MM.1S (cell line): ENCODE results near the gene IL11.
A peak's percentile ranks its signal among the peaks of the same experiment; 100 is the strongest.

Source experiments
- DNase-seq: peaks from one replicate; pipeline ENCODE4 v3.0.0-alpha.2; 2015
- H2AFZ ChIP-seq: fragments of 300-600 bp; sonication (generic); 2 replicates; pipeline ENCODE4 v1.6.0; 2016; ENCODE audit warnings: antibody characterized with exemption, low read length
- H3F3A ChIP-seq: fragments of 300-600 bp; sonication (generic); 2 replicates; pipeline ENCODE4 v1.6.1; 2016; ENCODE audit warnings: mild to moderate bottlenecking, antibody characterized with exemption, low read length, moderate library complexity, mixed read lengths; ENCODE audit not compliant: insufficient read depth
- H3K27ac ChIP-seq: fragments of 300-600 bp; sonication (generic); 2 replicates; pipeline ENCODE4 v1.5.1; 2016; ENCODE audit warnings: mild to moderate bottlenecking, low read length
- H3K27me3 ChIP-seq: fragments of 300-600 bp; sonication (generic); replicated peaks from 2 replicates; pipeline ENCODE4 v1.6.0; 2016; ENCODE audit warnings: low read length; ENCODE audit not compliant: insufficient read depth
- H3K36me3 ChIP-seq: fragments of 300-600 bp; sonication (generic); replicated peaks from 2 replicates; pipeline ENCODE4 v1.6.1; 2016; ENCODE audit warnings: mild to moderate bottlenecking, low read length, mixed read lengths; ENCODE audit not compliant: insufficient read depth
- H3K4me1 ChIP-seq: fragments of 300-600 bp; sonication (generic); 2 replicates; pipeline ENCODE4 v1.6.1; 2016; ENCODE audit warnings: low read length, mixed read lengths
- H3K4me2 ChIP-seq: fragments of 300-600 bp; sonication (generic); 2 replicates; pipeline ENCODE4 v1.6.0; 2016; ENCODE audit warnings: low read depth, low read length
- H3K4me3 ChIP-seq: fragments of 300-600 bp; sonication (generic); 2 replicates; pipeline ENCODE4 v1.5.1; 2016; ENCODE audit warnings: low read length, mixed read lengths
- H3K79me2 ChIP-seq: fragments of 300-600 bp; sonication (generic); 2 replicates; pipeline ENCODE4 v1.6.1; 2016; ENCODE audit warnings: mixed run types, low read length, mixed read lengths
- H3K9ac ChIP-seq: fragments of 300-600 bp; sonication (generic); 2 replicates; pipeline ENCODE4 v1.6.1; 2016; ENCODE audit warnings: low read length, mixed read lengths
- H3K9me2 ChIP-seq: fragments of 300-600 bp; sonication (generic); replicated peaks from 2 replicates; pipeline ENCODE4 v1.6.1; 2016; ENCODE audit warnings: mild to moderate bottlenecking, low read length, mixed read lengths; ENCODE audit not compliant: insufficient read depth
- H3K9me3 ChIP-seq: fragments of 300-600 bp; sonication (generic); replicated peaks from 2 replicates; pipeline ENCODE4 v1.6.1; 2016; ENCODE audit warnings: mild to moderate bottlenecking, low read length, mixed read lengths; ENCODE audit not compliant: insufficient read depth
- H4K20me1 ChIP-seq: fragments of 300-600 bp; sonication (generic); 2 replicates; pipeline ENCODE4 v1.6.1; 2016; ENCODE audit warnings: mild to moderate bottlenecking, low read length, moderate library complexity, mixed read lengths; ENCODE audit not compliant: insufficient read depth
- CTCF ChIP-seq: fragments of 300-600 bp; sonication (generic); IDR thresholded peaks from 2 replicates; pipeline ENCODE4 v1.5.1; 2016; ENCODE audit warnings: antibody characterized with exemption, low read length, mixed read lengths
- EZH2 ChIP-seq: fragments of 300-600 bp; sonication (generic); optimal IDR thresholded peaks from 2 replicates; pipeline ENCODE3; 2017; ENCODE audit warnings: low read depth, mild to moderate bottlenecking, antibody characterized with exemption, low read length, mixed read lengths
- EZH2phosphoT487 ChIP-seq: fragments of 300-600 bp; sonication (generic); IDR thresholded peaks from 2 replicates; pipeline ENCODE4 v1.6.1; 2018; ENCODE audit warnings: antibody characterized with exemption, low read length

IL11 gene

GRCh38 chr19:55385724-55386492 is 15.6 kb upstream of the IL11 start, which contains the start of gene RPL28:
Gene RPL28, plus strand, starts transcription at chr19:55385932. Its CDS starts 426 bp downstream, at chr19:55386358.
- H3K27ac ChIP-seq = peak within 1 kb of the TSS; percentile 85
- no peaks in the 10 kb centered on the region for H3K27me3 ChIP-seq
- H3K79me2 ChIP-seq = peaks cover 68% of the 10 kb centered on the region
- H3F3A ChIP-seq = peaks cover 68% of the 10 kb centered on the region
- H3K4me3 ChIP-seq = peak within 1 kb of the TSS; percentile 91
- H3K36me3 ChIP-seq = peaks cover 19% of the 10 kb centered on the region
- no peaks in the 10 kb centered on the region for H3K9me3 ChIP-seq
- peaks cover 29% of the 10 kb centered on the region for H3K4me1 ChIP-seq
- no peak for TF ChIP-seq CTCF
- no peak for TF ChIP-seq EZH2phosphoT487
- TF ChIP-seq EZH2 = no peak
- DNase-seq = peak; percentile 99
- peaks cover 41% of the 10 kb centered on the region for H4K20me1 ChIP-seq
- H3K9ac ChIP-seq = peak within 1 kb of the TSS; percentile 94
- peak within 1 kb of the TSS; percentile 74 for H2AFZ ChIP-seq
- H3K4me2 ChIP-seq = peak within 1 kb of the TSS; percentile 98
- H3K9me2 ChIP-seq = no peaks in the 10 kb centered on the region

GRCh38 chr19:55384920-55385723 is 14.9 kb upstream of the IL11 start:
- Histone ChIP-seq H3K79me2 (peaks cover 68% of the 10 kb centered on the region), H4K20me1 (peaks cover 40% of the 10 kb centered on the region), H2AFZ (peak overlapping the region; percentile 74), H3K4me1 (peaks cover 29% of the 10 kb centered on the region), H3K9me3 (no peaks in the 10 kb centered on the region), H3K4me2 (peak overlapping the region; percentile 98), H3K9me2 (no peaks in the 10 kb centered on the region), H3F3A (peaks cover 61% of the 10 kb centered on the region), H3K36me3 (peaks cover 19% of the 10 kb centered on the region), H3K4me3 (peak overlapping the region; percentile 91), H3K27me3 (no peaks in the 10 kb centered on the region), H3K27ac (peak overlapping the region; percentile 85), H3K9ac (peak overlapping the region; percentile 94)
- DNase-seq = peak; percentile 95
- TF ChIP-seq CTCF = 0 out of 2 replicates have a peak, but pooled peaks have one; percentile 4
- no peak for TF ChIP-seq EZH2phosphoT487
- no peak for TF ChIP-seq EZH2

- H2AFZ ChIP-seq = peak within 1 kb of the TSS; percentile 74
- H3K4me1 ChIP-seq = peaks cover 29% of the 10 kb centered on the region
- no peaks in the 10 kb centered on the region for H3K9me3 ChIP-seq
- no peaks in the 10 kb centered on the region for H3K9me2 ChIP-seq
- peaks cover 32% of the 10 kb centered on the region for H4K20me1 ChIP-seq
- peaks cover 65% of the 10 kb centered on the region for H3K79me2 ChIP-seq
- H3K4me3 ChIP-seq = peak within 1 kb of the TSS; percentile 91
- peaks cover 53% of the 10 kb centered on the region for H3F3A ChIP-seq
- peaks cover 19% of the 10 kb centered on the region for H3K36me3 ChIP-seq
- H3K4me2 ChIP-seq = peak within 1 kb of the TSS; percentile 98
- peak; percentile 72 for DNase-seq
- H3K27me3 ChIP-seq = no peaks in the 10 kb centered on the region
- peak within 1 kb of the TSS; percentile 94 for H3K9ac ChIP-seq
- peak within 1 kb of the TSS; percentile 85 for H3K27ac ChIP-seq
- no peak for TF ChIP-seq EZH2
- no peak for TF ChIP-seq CTCF
- TF ChIP-seq EZH2phosphoT487 = no peak
Observed at GRCh38 chr19:55384131-55384919, 14.1 kb upstream of the IL11 start, which contains the start of gene TMEM238. Gene TMEM238, minus strand, starts transcription at chr19:55384292. Its CDS starts 33 bp downstream, at chr19:55384259.
